AG04450 (cell line): ENCODE results near the gene LINGO4. TPM values are rescaled to one million over a fixed set of nuclear protein-coding genes. Genes with fewer than 3 reads are reported as not detected.

Source experiments
- CTCF ChIA-PET: fragments of 300-600, 350-600 bp; formaldehyde crosslinking; extraction: SDS; loops from one replicate; lab custom pipeline; 2022; ENCODE audit warnings: antibody characterized with exemption, inconsistent platforms; lab: Charles Lee
- POLR2A ChIA-PET: fragments of 350-600 bp; formaldehyde crosslinking; extraction: SDS; loops from one replicate; lab custom pipeline; 2021; ENCODE audit warnings: antibody characterized with exemption, inconsistent platforms; lab: Yijun Ruan, JAX
- DNase-seq: peaks from one replicate; pipeline ENCODE4 v3.0.0-alpha.2; 2011; ENCODE audit warnings: low read depth, low spot score
- H3K27ac ChIP-seq: one replicate; pipeline ENCODE4 v1.5.1; 2012; ENCODE audit warnings: low read depth, low read length, control low read depth
- H3K27me3 ChIP-seq: one replicate; pipeline ENCODE4 v1.6.0; 2012; ENCODE audit warnings: low read length; ENCODE audit not compliant: control insufficient read depth, insufficient read depth
- H3K4me3 ChIP-seq: 2 replicates; pipeline ENCODE4 v1.5.1; 2011; ENCODE audit warnings: mild to moderate bottlenecking, low read depth, low read length, control low read depth
- H3K9me3 ChIP-seq: 2 replicates; pipeline ENCODE4 v1.5.1; 2012; ENCODE audit warnings: low read length; ENCODE audit not compliant: control insufficient read depth, insufficient read depth
- CTCF ChIP-seq: IDR thresholded peaks from 2 replicates; pipeline ENCODE4 v1.5.1; 2011; ENCODE audit warnings: low read depth, low read length, control low read depth, inconsistent platforms
- polyA plus RNA-seq: library from polyadenylated mRNA; depleted of rRNA; stranded (reverse); fragments of >200 nt; gene quantifications from 2 replicates; pipeline ENCODE4 v1.2.3, GENCODE V29; 2011

The LINGO4 gene
- polyA plus RNA-seq, 1 experiment = not detected

- POLR2A ChIA-PET = no interaction called here
- Histone ChIP-seq H3K9me3 (no peaks in the 10 kb centered on the region; the same call in 1 of the 2 replicates), H3K4me3 (no peak overlapping the region), H3K27me3 (peaks cover 53% of the 10 kb centered on the region), H3K27ac (no peak overlapping the region)
- no peak for DNase-seq
- no peak for TF ChIP-seq CTCF
- CTCF ChIA-PET = interaction anchor here (1.5 kb wide), 1 partner anchor 13 kb away, joined by 5 read pairs; no protein-coding TSS in a partner anchor
Measured at GRCh38 chr1:151833172-151833900, 28.1 kb upstream of the LINGO4 start.

DNA sequence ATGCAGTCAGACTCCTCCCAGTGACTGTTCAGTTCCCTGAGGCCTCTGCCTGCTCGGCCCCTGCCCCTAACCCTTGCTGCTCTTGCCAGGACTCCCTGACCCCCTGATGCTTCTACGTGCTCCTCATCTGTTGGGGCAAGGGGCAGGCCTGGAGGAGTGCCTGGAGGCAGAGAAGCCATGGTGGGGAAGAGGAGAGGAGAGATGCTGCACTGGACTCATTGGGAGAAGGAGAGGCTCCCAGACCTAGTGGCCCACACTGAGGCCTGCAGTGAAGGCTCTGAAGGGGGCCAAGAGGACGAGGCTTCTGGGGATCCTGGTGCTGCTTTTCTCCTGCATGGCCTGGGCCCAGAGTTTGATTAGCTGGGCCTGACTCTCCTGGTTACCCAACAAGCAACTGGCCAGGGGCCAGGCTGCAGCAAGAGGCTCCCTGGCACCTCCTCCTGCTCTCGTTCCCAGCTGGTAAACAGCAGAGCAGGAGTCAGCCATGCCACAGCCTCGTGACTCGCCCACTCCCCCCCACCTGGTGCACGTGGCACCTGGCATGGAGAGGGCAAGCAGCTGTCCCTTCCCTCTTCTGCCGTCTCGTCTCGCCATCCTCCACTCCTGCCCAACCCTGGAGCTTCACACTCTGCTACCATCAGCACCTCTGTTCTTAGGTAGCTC, 27.2 kb upstream of the LINGO4 start:
- CTCF ChIA-PET = no interaction called here
- Histone ChIP-seq H3K9me3 (no peaks in the 10 kb centered on the region; the same call in 1 of the 2 replicates), H3K27me3 (peaks cover 54% of the 10 kb centered on the region), H3K4me3 (no peak overlapping the region), H3K27ac (no peak overlapping the region)
- no peak for DNase-seq
- TF ChIP-seq CTCF = no peak
- POLR2A ChIA-PET = no interaction called here

DNA sequence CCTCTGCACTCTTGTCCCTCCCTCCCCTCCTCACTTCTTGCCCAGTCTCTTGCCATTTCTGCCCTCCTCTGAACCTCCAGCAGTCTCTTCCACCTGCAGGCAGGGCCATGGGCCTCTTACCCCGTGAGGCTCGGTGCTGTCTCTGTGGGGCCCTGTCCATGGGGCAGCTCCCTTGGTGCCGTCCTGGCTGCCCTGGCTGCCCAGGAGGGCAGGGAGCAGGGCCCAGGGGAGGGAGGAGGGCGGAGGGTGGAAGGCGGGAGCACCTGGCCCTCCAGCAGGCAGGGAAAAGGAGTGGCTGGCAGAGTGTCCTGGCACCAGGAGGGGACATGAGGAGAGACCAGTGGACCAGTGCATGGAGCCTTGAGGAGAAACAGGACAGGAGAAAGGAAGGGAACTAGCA, 26.4 kb upstream of the LINGO4 start, which contains the start of gene RORC:
Gene RORC, minus strand, starts transcription at position 198 of the 400 bp plus-strand sequence. Its CDS starts 38 bp downstream, at position 160.
- Histone ChIP-seq H3K27ac (no peak within 1 kb of the TSS), H3K4me3 (no peak within 1 kb of the TSS), H3K27me3 (peaks cover 47% of the 10 kb centered on the region), H3K9me3 (no peaks in the 10 kb centered on the region; the same call in 1 of the 2 replicates)
- ChIA-PET CTCF (no interaction called here), POLR2A (no interaction called here)
- TF ChIP-seq CTCF = no peak
- DNase-seq = no peak

DNA sequence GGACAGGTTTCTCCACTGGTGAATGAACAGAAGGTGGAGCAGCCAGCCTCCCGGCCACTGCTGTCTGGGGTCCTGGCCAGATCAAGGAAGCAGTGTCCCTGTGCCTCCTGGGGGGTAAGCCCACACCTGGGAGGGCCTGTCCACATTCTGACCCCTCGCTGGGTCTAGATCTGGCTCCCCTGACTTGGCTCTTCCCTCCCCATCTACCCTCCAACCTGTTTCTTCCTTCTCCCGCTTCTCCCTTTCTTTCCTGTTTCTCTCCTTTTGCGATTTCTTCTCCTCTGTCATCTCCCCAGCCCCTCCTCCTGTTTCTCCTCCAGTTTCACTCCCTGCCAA, 26.0 kb upstream of the LINGO4 start:
- Histone ChIP-seq H3K9me3 (no peaks in the 10 kb centered on the region; the same call in 1 of the 2 replicates), H3K27ac (no peak overlapping the region), H3K27me3 (peaks cover 47% of the 10 kb centered on the region), H3K4me3 (no peak overlapping the region)
- DNase-seq = no peak
- no peak for TF ChIP-seq CTCF
- ChIA-PET POLR2A (no interaction called here), CTCF (no interaction called here)

DNA sequence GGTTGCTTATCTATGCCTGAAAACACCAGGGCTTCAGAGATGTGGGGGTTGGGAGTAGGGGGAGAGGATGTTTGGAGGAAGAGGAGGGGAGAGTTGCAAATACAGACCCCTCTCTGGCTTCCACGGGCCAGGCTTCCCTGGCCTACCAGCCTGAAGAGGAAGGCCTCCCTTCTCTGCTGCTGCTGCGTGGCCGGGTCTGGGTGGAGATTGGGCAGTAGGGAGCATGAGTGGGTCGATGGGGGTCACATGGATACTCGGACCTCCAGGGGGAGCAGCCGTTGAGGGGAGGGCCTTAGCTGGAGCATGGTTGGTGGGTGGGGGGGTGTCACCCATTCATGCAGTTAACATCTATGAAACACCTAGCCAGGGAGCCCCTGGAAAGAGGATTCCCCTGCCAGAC, 24.8 kb upstream of the LINGO4 start:
- Histone ChIP-seq H3K9me3 (no peaks in the 10 kb centered on the region; the same call in 1 of the 2 replicates), H3K27ac (no peak overlapping the region), H3K4me3 (no peak overlapping the region), H3K27me3 (peaks cover 51% of the 10 kb centered on the region)
- no peak for DNase-seq
- TF ChIP-seq CTCF = no peak
- ChIA-PET CTCF (no interaction called here), POLR2A (no interaction called here)
